Activated naive CD4-positive, alpha-beta T cell treated with anti-CD3 and anti-CD28 coated beads, Interleukin-2, amount 50 U/mL, for 24 hours (primary cell): ENCODE results near the gene USP24.
"Not testable (repeated sequence)": the region's sequence is repeated elsewhere in the genome, so short reads cannot be mapped to it uniquely, and the experiment has no call there.

Source experiments
- H3K27ac Mint-ChIP-seq: one replicate; pipeline ENCODE4 v1.8.0; 2021; ENCODE audit warnings: mild to moderate bottlenecking, mixed read lengths
- H3K27me3 Mint-ChIP-seq: one replicate; pipeline ENCODE4 v1.8.0; 2021; ENCODE audit warnings: mixed read lengths
- H3K36me3 Mint-ChIP-seq: one replicate; pipeline ENCODE4 v1.8.0; 2021; ENCODE audit warnings: mixed read lengths
- H3K4me1 Mint-ChIP-seq: one replicate; pipeline ENCODE4 v1.8.0; 2021; ENCODE audit warnings: mixed read lengths
- H3K4me3 Mint-ChIP-seq: one replicate; pipeline ENCODE4 v1.8.0; 2021; ENCODE audit warnings: mild to moderate bottlenecking, mixed read lengths
- H3K9me3 Mint-ChIP-seq: one replicate; pipeline ENCODE4 v1.8.0; 2021; ENCODE audit warnings: mixed read lengths

USP24 gene

GRCh38 chr1:55024163-55024562 lies 191.0 kb downstream of the USP24 start:
- H3K36me3 Mint-ChIP-seq, H3K4me3 Mint-ChIP-seq, H3K27ac Mint-ChIP-seq, H3K4me1 Mint-ChIP-seq, H3K27me3 Mint-ChIP-seq, H3K9me3 Mint-ChIP-seq: not testable (repeated sequence)

- no peak overlapping the region for H3K4me3 Mint-ChIP-seq
- no peaks in the 10 kb centered on the region for H3K4me1 Mint-ChIP-seq
- H3K27ac Mint-ChIP-seq: no peak overlapping the region
- H3K27me3 Mint-ChIP-seq: peaks cover 4% of the 10 kb centered on the region
- H3K36me3 Mint-ChIP-seq: no peaks in the 10 kb centered on the region
- no peaks in the 10 kb centered on the region for H3K9me3 Mint-ChIP-seq
Observed at GRCh38 chr1:55021942-55022546, 193.1 kb downstream of the USP24 start.

GRCh38 chr1:55018395-55018794 lies 196.8 kb downstream of the USP24 start:
- no peak overlapping the region for H3K4me3 Mint-ChIP-seq
- no peaks in the 10 kb centered on the region for H3K36me3 Mint-ChIP-seq
- no peaks in the 10 kb centered on the region for H3K9me3 Mint-ChIP-seq
- H3K4me1 Mint-ChIP-seq: no peaks in the 10 kb centered on the region
- peaks cover 9% of the 10 kb centered on the region for H3K27me3 Mint-ChIP-seq
- no peak overlapping the region for H3K27ac Mint-ChIP-seq
